GM12873 (cell line): ENCODE data around the gene CDK10.

ENCODE experiments used
- TF ChIP-seq, protein P1 (sequence below): IDR thresholded peaks from 2 replicates; pipeline ENCODE4 v1.5.1; 2012; ENCODE audit warnings: low read depth, mild to moderate bottlenecking, moderate library complexity, low read length, control low read depth; ENCODE audit not compliant: insufficient read depth; ENCODE audit errors: missing control alignments

Gene CDK10

DNA sequence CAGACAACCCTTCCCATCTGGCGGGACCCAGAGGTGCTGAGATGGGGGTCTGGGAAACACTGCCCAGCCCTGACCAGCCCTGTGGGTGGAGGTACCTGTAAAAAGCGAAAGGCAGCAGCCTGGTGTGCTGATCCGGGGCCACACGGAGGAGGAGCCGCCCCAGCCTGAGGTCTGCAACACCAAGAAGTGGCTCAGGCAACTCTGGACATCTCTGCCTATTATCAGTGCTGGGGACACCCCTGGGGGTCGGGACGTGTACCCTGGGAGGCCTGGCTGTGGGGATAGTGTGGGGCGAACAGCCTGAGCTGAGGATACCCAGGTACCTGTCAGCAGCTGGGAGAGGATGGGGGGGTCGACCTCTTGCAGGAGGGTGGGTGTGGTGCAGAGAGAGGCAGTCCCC is 52.9 kb downstream of the CDK10 start:
- TF ChIP-seq, protein P1, sequence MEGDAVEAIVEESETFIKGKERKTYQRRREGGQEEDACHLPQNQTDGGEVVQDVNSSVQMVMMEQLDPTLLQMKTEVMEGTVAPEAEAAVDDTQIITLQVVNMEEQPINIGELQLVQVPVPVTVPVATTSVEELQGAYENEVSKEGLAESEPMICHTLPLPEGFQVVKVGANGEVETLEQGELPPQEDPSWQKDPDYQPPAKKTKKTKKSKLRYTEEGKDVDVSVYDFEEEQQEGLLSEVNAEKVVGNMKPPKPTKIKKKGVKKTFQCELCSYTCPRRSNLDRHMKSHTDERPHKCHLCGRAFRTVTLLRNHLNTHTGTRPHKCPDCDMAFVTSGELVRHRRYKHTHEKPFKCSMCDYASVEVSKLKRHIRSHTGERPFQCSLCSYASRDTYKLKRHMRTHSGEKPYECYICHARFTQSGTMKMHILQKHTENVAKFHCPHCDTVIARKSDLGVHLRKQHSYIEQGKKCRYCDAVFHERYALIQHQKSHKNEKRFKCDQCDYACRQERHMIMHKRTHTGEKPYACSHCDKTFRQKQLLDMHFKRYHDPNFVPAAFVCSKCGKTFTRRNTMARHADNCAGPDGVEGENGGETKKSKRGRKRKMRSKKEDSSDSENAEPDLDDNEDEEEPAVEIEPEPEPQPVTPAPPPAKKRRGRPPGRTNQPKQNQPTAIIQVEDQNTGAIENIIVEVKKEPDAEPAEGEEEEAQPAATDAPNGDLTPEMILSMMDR: no peak

GRCh38 chr16:89741342-89742014 is 55.0 kb downstream of the CDK10 start:
- TF ChIP-seq, protein P1: no peak

DNA sequence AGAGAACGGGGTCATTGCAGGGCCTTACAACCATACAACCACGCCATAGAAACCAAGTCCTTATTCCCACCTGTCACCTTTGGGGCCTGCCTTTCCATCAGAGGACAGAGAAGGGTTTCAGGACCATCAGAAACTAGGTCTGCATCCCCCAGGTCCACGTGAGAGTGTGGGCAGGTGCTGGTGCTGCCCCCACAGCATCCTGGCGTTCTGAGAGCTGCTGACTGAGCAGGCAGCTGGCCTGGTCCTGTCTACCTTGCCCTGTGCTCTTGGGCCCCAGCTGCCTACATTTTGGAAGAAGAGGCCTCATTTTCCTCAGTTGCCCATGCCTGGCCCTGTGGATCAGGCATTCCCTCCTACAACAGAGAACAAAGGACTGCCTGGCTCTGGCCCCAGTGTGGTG is 56.5 kb downstream of the CDK10 start:
- TF ChIP-seq, protein P1: no peak

GRCh38 chr16:89744813-89745212 is 58.3 kb downstream of the CDK10 start:
- TF ChIP-seq, protein P1: no peak
